Left colon (tissue), 2 donors: ENCODE results near the gene RGS1. TPM values are rescaled to one million over a fixed set of nuclear protein-coding genes. Genes with fewer than 3 reads are reported as not detected.
"Not testable (repeated sequence)": the region's sequence is repeated elsewhere in the genome, so short reads cannot be mapped to it uniquely, and the experiment has no call there.

Source experiments
- ATAC-seq: fragments of 200-7000 bp; cut with Tn5 transposase; one replicate; pipeline ENCODE4 v1.9.1; 2020; ENCODE audit warnings: mild to moderate bottlenecking, moderate library complexity
- DNase-seq, 2 donors: peaks; one replicate each; pipeline ENCODE4 v3.0.0-alpha.2; 2020
- intact Hi-C, 2 donors: fragments of 100-400 bp; cut with DNase I in 1 of 2; cut with micrococcal nuclease in 1 of 2; formaldehyde crosslinking; loops; one replicate each; pipeline versions ENCODE4 v1.11.2 to v1.14.0; 2022; cut with DNase I, micrococcal nuclease
- long read RNA-seq: library from polyadenylated mRNA; unstranded; transcript quantifications from one replicate; pipeline ENCODE4 v2.0.0, GENCODE V29; 2021
- total RNA-seq, 2 donors: library from RNA; stranded (reverse); fragmentation: NEBNext Ultra II Directional; extraction: Animal tissue kit (Norgen Biotek cat#: 25700); gene quantifications; one replicate each; pipeline ENCODE4 v1.2.1, GENCODE V29; 2021
- donor health status: DM: no; HTN: no; CAD: no.
- donor health status: DM: yes; HTN: yes; CAD: no.

Gene RGS1
- total RNA-seq = 10 to 100 TPM; 11.0 to 27.1 TPM
- long read RNA-seq = 0 reads

GRCh38 chr1:192575499-192576189, at the start of gene RGS1:
Gene RGS1 (plus strand): TSS chr1:192575773. CDS start chr1:192575793, 20 bp downstream.
- intact Hi-C loops = no loop called here
- peak; percentile 55 for ATAC-seq
- DNase-seq = peak in 1 of 2 donors; percentile 57

- DNase-seq (no peak), ATAC-seq (no peak)
- intact Hi-C loops = no loop called here
Observed at GRCh38 chr1:192527111-192527795, 48.3 kb upstream of the RGS1 start.

- ATAC-seq (no peak), DNase-seq (no peak)
- intact Hi-C loops = no loop called here
Observed at GRCh38 chr1:192527950-192528349, 47.6 kb upstream of the RGS1 start.

- intact Hi-C loops = no loop called here
- ATAC-seq (no peak), DNase-seq (no peak)
Observed at GRCh38 chr1:192529031-192529755, 46.4 kb upstream of the RGS1 start.

- DNase-seq = no peak
- ATAC-seq = no peak
- intact Hi-C loops = no loop called here
Observed at GRCh38 chr1:192529811-192530210, 45.8 kb upstream of the RGS1 start.

- DNase-seq (no peak), ATAC-seq (no peak)
- intact Hi-C loops = no loop called here
Observed at GRCh38 chr1:192530254-192530653, 45.3 kb upstream of the RGS1 start.

GRCh38 chr1:192531037-192531703, 44.4 kb upstream of the RGS1 start:
- DNase-seq (peak; percentile 30 to 80), ATAC-seq (peak; percentile 37)
- intact Hi-C loops = not testable (repeated sequence)

GRCh38 chr1:192534666-192535065, 40.9 kb upstream of the RGS1 start:
- no peak for ATAC-seq
- DNase-seq = no peak

GRCh38 chr1:192535916-192536664, 39.5 kb upstream of the RGS1 start:
- DNase-seq (no peak), ATAC-seq (no peak)
- intact Hi-C loops = no loop called here

More at GRCh38 chr1:192534666-192535065, 40.9 kb upstream of the RGS1 start:
- intact Hi-C loops = no loop called here

- no peak for ATAC-seq
- DNase-seq = no peak
Observed at GRCh38 chr1:192538407-192539296, 36.9 kb upstream of the RGS1 start.

GRCh38 chr1:192539297-192540092, 36.1 kb upstream of the RGS1 start:
- DNase-seq = no peak
- ATAC-seq = peak; percentile 46
- intact Hi-C loops = no loop called here

More at GRCh38 chr1:192538407-192539296, 36.9 kb upstream of the RGS1 start:
- intact Hi-C loops = no loop called here

GRCh38 chr1:192543445-192543844, 32.1 kb upstream of the RGS1 start:
- DNase-seq = no peak
- no peak for ATAC-seq
- intact Hi-C loops = no loop called here

GRCh38 chr1:192545896-192546521, 29.6 kb upstream of the RGS1 start:
- no peak for DNase-seq
- intact Hi-C loops = no loop called here
- ATAC-seq = no peak

GRCh38 chr1:192546596-192547190, 28.9 kb upstream of the RGS1 start:
- ATAC-seq (no peak), DNase-seq (no peak)
- intact Hi-C loops = no loop called here

- intact Hi-C loops = no loop called here
- no peak for DNase-seq
- ATAC-seq = no peak
Observed at GRCh38 chr1:192547501-192547900, 28.1 kb upstream of the RGS1 start.

- ATAC-seq (no peak), DNase-seq (no peak)
- intact Hi-C loops = no loop called here
Observed at GRCh38 chr1:192549937-192550336, 25.6 kb upstream of the RGS1 start.
